Sigmoid colon (tissue), 7 donors: ENCODE data around the gene GUCA1C. TPM values are rescaled to one million over a fixed set of nuclear protein-coding genes. Genes with fewer than 3 reads are reported as not detected.

Source experiments
- DNase-seq: peaks from one replicate; pipeline ENCODE4 v3.0.0-alpha.2; 2019
- H3K27ac ChIP-seq, 4 donors: fragments of 200-600 bp; sonication (generic); one replicate each; pipeline ENCODE4 v1.5.1; 2016 to 2019; ENCODE audit warnings: mild to moderate bottlenecking in 1 of 4
- H3K27me3 ChIP-seq, 3 donors: fragments of 200-600 bp; sonication (generic); one replicate each; pipeline ENCODE4 v1.5.1; 2019; ENCODE audit warnings: mild to moderate bottlenecking in 1 of 3
- H3K36me3 ChIP-seq, 4 donors: fragments of 200-600 bp; sonication (generic); one replicate each; pipeline ENCODE4 v1.5.1; 2016 to 2019
- H3K4me1 ChIP-seq, 4 donors: fragments of 200-600 bp; sonication (generic); one replicate each; pipeline ENCODE4 v1.5.1; 2017 to 2019
- H3K4me3 ChIP-seq, 4 donors: fragments of 200-600 bp; sonication (generic); one replicate each; pipeline ENCODE4 v1.5.1; 2017 to 2019; ENCODE audit warnings: mild to moderate bottlenecking in 2 of 4, moderate library complexity in 1 of 4
- H3K9me3 ChIP-seq, 4 donors: fragments of 200-600 bp in 3 of 4; sonication (generic) in 3 of 4; one replicate each; pipeline versions ENCODE4 v1.5.1 to v1.6.1; 2013 to 2019
- EP300 ChIP-seq, 4 donors: sonication (generic); formaldehyde crosslinking; IDR thresholded peaks; one replicate each; pipeline ENCODE4 v1.6.1; 2017; ENCODE audit warnings: antibody characterized with exemption in 4 of 4
- POLR2A ChIP-seq, 2 donors: fragments of 450-650 bp; IDR thresholded peaks; one replicate each; pipeline ENCODE4 v1.6.1; 2016; ENCODE audit warnings: antibody characterized with exemption in 2 of 2, mild to moderate bottlenecking in 2 of 2, moderate library complexity in 2 of 2
- POLR2AphosphoS5 ChIP-seq, 4 donors: sonication (generic); formaldehyde crosslinking; IDR thresholded peaks; one replicate each; pipeline ENCODE4 v1.6.1; 2017; ENCODE audit warnings: antibody characterized with exemption in 4 of 4
- WGBS, 2 donors: extraction: QIAGEN DNeasy Blood & Tissue Kit; methylation state at CpG; one replicate each; pipeline ENCODE4 v1.1.7; 2013; 5-methylcytosine and 5-hydroxymethylcytosine counted together
- intact Hi-C: fragments of 100-400 bp; cut with DNase I; formaldehyde crosslinking; loops from one replicate; pipeline ENCODE4 v1.15.1; 2023
- polyA plus RNA-seq, 3 donors: library from polyadenylated mRNA; stranded (reverse); fragments of 200-250 nt; gene quantifications; one replicate each; pipeline ENCODE4 v1.2.3, GENCODE V29; 2013
- total RNA-seq, 4 donors: library from RNA; depleted of rRNA; stranded (reverse); fragments of >200 nt; gene quantifications; one replicate each; pipeline ENCODE4 v1.1.0, GENCODE V29; 2016
- TF ChIP-seq, protein P1 (sequence below), 4 experiments: fragments of 450-650 bp in 3 of 4; fragments of 200-600 bp in 1 of 4; IDR thresholded peaks; one replicate each; pipeline ENCODE4 v1.5.1; 2016 to 2019; ENCODE audit warnings: antibody characterized with exemption in 4 of 4, mild to moderate bottlenecking in 3 of 4, moderate library complexity in 2 of 4
- donor health status: healthy with polysubstance abuse.
- donor health status: Bipolar disorder and iron deficiency.
- donor health status: healthy.

The GUCA1C gene
- total and polyA plus RNA-seq, 7 donors: not detected

GRCh38 chr3:108973019-108973418 lies 19.3 kb upstream of the GUCA1C start:
- Histone ChIP-seq H3K27me3 (no peaks in the 10 kb centered on the region), H3K4me3 (no peak overlapping the region), H3K36me3 (no peaks in the 10 kb centered on the region), H3K4me1 (no peaks in the 10 kb centered on the region), H3K9me3 (no peaks in the 10 kb centered on the region), H3K27ac (no peak overlapping the region)
- 87 to 90% methylated on average over 1 of the region's 1 CpG for WGBS, 2 donors
- intact Hi-C loops: no loop called here
- DNase-seq: no peak
- TF ChIP-seq POLR2A (IDR thresholded peaks at IDR 0.05) (no peak), POLR2AphosphoS5 (IDR thresholded peaks at IDR 0.05) (no peak), EP300 (IDR thresholded peaks at IDR 0.05) (no peak)
- TF ChIP-seq, protein P1, sequence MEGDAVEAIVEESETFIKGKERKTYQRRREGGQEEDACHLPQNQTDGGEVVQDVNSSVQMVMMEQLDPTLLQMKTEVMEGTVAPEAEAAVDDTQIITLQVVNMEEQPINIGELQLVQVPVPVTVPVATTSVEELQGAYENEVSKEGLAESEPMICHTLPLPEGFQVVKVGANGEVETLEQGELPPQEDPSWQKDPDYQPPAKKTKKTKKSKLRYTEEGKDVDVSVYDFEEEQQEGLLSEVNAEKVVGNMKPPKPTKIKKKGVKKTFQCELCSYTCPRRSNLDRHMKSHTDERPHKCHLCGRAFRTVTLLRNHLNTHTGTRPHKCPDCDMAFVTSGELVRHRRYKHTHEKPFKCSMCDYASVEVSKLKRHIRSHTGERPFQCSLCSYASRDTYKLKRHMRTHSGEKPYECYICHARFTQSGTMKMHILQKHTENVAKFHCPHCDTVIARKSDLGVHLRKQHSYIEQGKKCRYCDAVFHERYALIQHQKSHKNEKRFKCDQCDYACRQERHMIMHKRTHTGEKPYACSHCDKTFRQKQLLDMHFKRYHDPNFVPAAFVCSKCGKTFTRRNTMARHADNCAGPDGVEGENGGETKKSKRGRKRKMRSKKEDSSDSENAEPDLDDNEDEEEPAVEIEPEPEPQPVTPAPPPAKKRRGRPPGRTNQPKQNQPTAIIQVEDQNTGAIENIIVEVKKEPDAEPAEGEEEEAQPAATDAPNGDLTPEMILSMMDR (IDR thresholded peaks at IDR 0.05): no peak

DNA sequence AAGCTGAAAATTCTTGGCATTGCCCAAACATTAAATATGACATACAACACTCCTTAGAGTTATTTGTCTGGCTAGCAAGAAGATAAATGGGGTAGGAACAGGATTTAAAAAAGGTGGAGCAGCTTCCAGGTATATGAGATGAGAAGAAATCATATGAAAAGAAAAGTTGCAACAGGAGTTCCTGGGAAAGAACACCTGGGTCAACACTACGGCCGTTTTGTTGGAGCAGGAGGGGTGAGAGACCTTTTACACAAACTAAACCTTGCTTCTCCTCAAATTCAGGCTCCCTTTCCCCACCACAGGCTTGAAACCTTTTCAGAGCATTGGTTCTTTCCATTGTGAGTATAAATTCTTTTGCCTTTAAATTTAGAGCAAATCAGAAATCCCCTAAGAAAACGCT lies 18.8 kb upstream of the GUCA1C start:
- Histone ChIP-seq H3K4me3 (no peak overlapping the region), H3K27ac (no peak overlapping the region), H3K9me3 (no peaks in the 10 kb centered on the region), H3K4me1 (no peaks in the 10 kb centered on the region), H3K27me3 (no peaks in the 10 kb centered on the region), H3K36me3 (no peaks in the 10 kb centered on the region)
- DNase-seq: no peak
- 69 to 82% methylated on average over 3 of the region's 3 CpGs for WGBS, 2 donors
- no peak for TF ChIP-seq POLR2AphosphoS5 (IDR thresholded peaks at IDR 0.05)
- TF ChIP-seq EP300 (IDR thresholded peaks at IDR 0.05): no peak
- TF ChIP-seq POLR2A (IDR thresholded peaks at IDR 0.05): no peak
- intact Hi-C loops: no loop called here

DNA sequence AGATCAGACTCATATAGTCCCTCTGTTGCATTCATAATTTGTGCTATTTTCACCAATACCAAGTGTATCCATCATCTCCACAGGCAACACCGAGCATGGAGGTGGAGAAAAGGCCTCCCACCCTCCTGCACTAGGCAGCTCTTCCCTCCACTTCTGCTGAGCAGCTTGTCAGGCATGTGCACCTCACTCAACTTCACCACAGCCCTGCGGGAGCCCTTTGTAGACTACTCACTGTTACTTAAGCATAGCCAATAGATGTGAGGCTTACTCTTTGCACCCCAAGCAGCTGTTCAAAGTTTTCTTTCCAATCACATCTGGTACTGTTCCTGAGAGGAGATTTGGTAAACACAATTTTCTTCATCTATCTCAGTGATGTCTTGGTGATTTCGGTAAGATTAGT lies 16.9 kb upstream of the GUCA1C start:
- intact Hi-C loops: no loop called here
- no peaks in the 10 kb centered on the region for H3K4me1 ChIP-seq
- no peaks in the 10 kb centered on the region for H3K36me3 ChIP-seq
- no peaks in the 10 kb centered on the region for H3K27me3 ChIP-seq
- no peak overlapping the region for H3K4me3 ChIP-seq
- H3K9me3 ChIP-seq: no peaks in the 10 kb centered on the region
- TF ChIP-seq EP300 (IDR thresholded peaks at IDR 0.05) (no peak), POLR2A (IDR thresholded peaks at IDR 0.05) (no peak), POLR2AphosphoS5 (IDR thresholded peaks at IDR 0.05) (no peak)
- TF ChIP-seq, protein P1 (IDR thresholded peaks at IDR 0.05): no peak
- 54 to 59% methylated on average over 3 of the region's 3 CpGs for WGBS, 2 donors
- no peak for DNase-seq
- no peak overlapping the region for H3K27ac ChIP-seq

- WGBS, 2 donors: 79 to 82% methylated on average over 3 of the region's 3 CpGs
- H3K27ac ChIP-seq: no peak overlapping the region
- intact Hi-C loops: no loop called here
Observed at GRCh38 chr3:108966773-108967172, 13.1 kb upstream of the GUCA1C start.

GRCh38 chr3:108959017-108959416 lies 5.3 kb upstream of the GUCA1C start:
- Histone ChIP-seq H3K9me3 (no peaks in the 10 kb centered on the region), H3K27ac (no peak overlapping the region), H3K27me3 (no peaks in the 10 kb centered on the region), H3K4me1 (no peaks in the 10 kb centered on the region), H3K4me3 (no peak overlapping the region), H3K36me3 (no peaks in the 10 kb centered on the region)
- TF ChIP-seq, protein P1 (IDR thresholded peaks at IDR 0.05): no peak
- TF ChIP-seq POLR2AphosphoS5 (IDR thresholded peaks at IDR 0.05): no peak
- 81 to 84% methylated on average over 1 of the region's 1 CpG for WGBS, 2 donors
- intact Hi-C loops: no loop called here
- DNase-seq: no peak

More at GRCh38 chr3:108966773-108967172, 13.1 kb upstream of the GUCA1C start:
- Histone ChIP-seq H3K27me3 (no peaks in the 10 kb centered on the region), H3K4me1 (no peaks in the 10 kb centered on the region), H3K9me3 (no peaks in the 10 kb centered on the region), H3K4me3 (no peak overlapping the region), H3K36me3 (no peaks in the 10 kb centered on the region)
- DNase-seq: no peak
- TF ChIP-seq EP300 (IDR thresholded peaks at IDR 0.05): no peak
- no peak for TF ChIP-seq POLR2AphosphoS5 (IDR thresholded peaks at IDR 0.05)
- TF ChIP-seq POLR2A (IDR thresholded peaks at IDR 0.05): no peak
- TF ChIP-seq, protein P1 (IDR thresholded peaks at IDR 0.05): no peak
